ENCODE results near the gene ARHGAP26. TPM values are rescaled to one million over a fixed set of nuclear protein-coding genes. Genes with fewer than 3 reads are reported as not detected.

Gene ARHGAP26
- total RNA-seq, 1 donor from 2014 or later = 20.1 TPM

GRCh38 chr5:142782976-142783530 is 12.9 kb downstream of the ARHGAP26 start:
- peaks cover 7% of the 10 kb centered on the region for H3K9me3 Mint-ChIP-seq (ENCODE audit: unreplicated experiment)

GRCh38 chr5:142783601-142784341 is 13.6 kb downstream of the ARHGAP26 start:
- peak; percentile 74 for DNase-seq
- Mint-ChIP-seq H3K27ac (ENCODE audit: unreplicated experiment) (peak overlapping the region; percentile 82), H3K4me1 (ENCODE audit: low read depth, unreplicated experiment) (peaks cover 40% of the 10 kb centered on the region), H3K27me3 (ENCODE audit: unreplicated experiment) (peaks cover 6% of the 10 kb centered on the region), H3K36me3 (ENCODE audit: unreplicated experiment) (no peaks in the 10 kb centered on the region), H3K9me3 (ENCODE audit: unreplicated experiment) (peaks cover 7% of the 10 kb centered on the region), H3K4me3 (ENCODE audit: unreplicated experiment) (peak overlapping the region; percentile 71)
- peak; percentile 3 for TF ChIP-seq CTCF (IDR thresholded peaks at IDR 0.05; ENCODE audit: partially characterized antibody, unreplicated experiment)

More at GRCh38 chr5:142782976-142783530, 12.9 kb downstream of the ARHGAP26 start:
- Mint-ChIP-seq H3K4me1 (ENCODE audit: low read depth, unreplicated experiment) (peaks cover 45% of the 10 kb centered on the region), H3K27me3 (ENCODE audit: unreplicated experiment) (peaks cover 6% of the 10 kb centered on the region), H3K36me3 (ENCODE audit: unreplicated experiment) (no peaks in the 10 kb centered on the region), H3K4me3 (ENCODE audit: unreplicated experiment) (peak overlapping the region; percentile 43), H3K27ac (ENCODE audit: unreplicated experiment) (no peak overlapping the region)
- no peak for TF ChIP-seq CTCF (IDR thresholded peaks at IDR 0.05; ENCODE audit: partially characterized antibody, unreplicated experiment)
- DNase-seq = no peak

- peaks cover 6% of the 10 kb centered on the region for H3K27me3 Mint-ChIP-seq (ENCODE audit: unreplicated experiment)
- H3K4me3 Mint-ChIP-seq (ENCODE audit: unreplicated experiment) = no peak overlapping the region
- H3K27ac Mint-ChIP-seq (ENCODE audit: unreplicated experiment) = peak overlapping the region; percentile 82
- H3K4me1 Mint-ChIP-seq (ENCODE audit: low read depth, unreplicated experiment) = peaks cover 33% of the 10 kb centered on the region
- DNase-seq = no peak
- H3K9me3 Mint-ChIP-seq (ENCODE audit: unreplicated experiment) = peaks cover 7% of the 10 kb centered on the region
- no peaks in the 10 kb centered on the region for H3K36me3 Mint-ChIP-seq (ENCODE audit: unreplicated experiment)
- TF ChIP-seq CTCF (IDR thresholded peaks at IDR 0.05; ENCODE audit: partially characterized antibody, unreplicated experiment) = no peak
Measured at GRCh38 chr5:142784401-142784955, 14.3 kb downstream of the ARHGAP26 start.

GRCh38 chr5:142785206-142785605 is 15.0 kb downstream of the ARHGAP26 start:
- Mint-ChIP-seq H3K27me3 (ENCODE audit: unreplicated experiment) (peaks cover 6% of the 10 kb centered on the region), H3K4me3 (ENCODE audit: unreplicated experiment) (no peak overlapping the region), H3K36me3 (ENCODE audit: unreplicated experiment) (no peaks in the 10 kb centered on the region), H3K27ac (ENCODE audit: unreplicated experiment) (no peak overlapping the region), H3K9me3 (ENCODE audit: unreplicated experiment) (peaks cover 7% of the 10 kb centered on the region), H3K4me1 (ENCODE audit: low read depth, unreplicated experiment) (peaks cover 30% of the 10 kb centered on the region)
- no peak for TF ChIP-seq CTCF (IDR thresholded peaks at IDR 0.05; ENCODE audit: partially characterized antibody, unreplicated experiment)
- DNase-seq = no peak

GRCh38 chr5:142789206-142789605 is 19.0 kb downstream of the ARHGAP26 start:
- DNase-seq = no peak
- H3K36me3 Mint-ChIP-seq (ENCODE audit: unreplicated experiment) = no peaks in the 10 kb centered on the region
- H3K27ac Mint-ChIP-seq (ENCODE audit: unreplicated experiment) = no peak overlapping the region
- peaks cover 9% of the 10 kb centered on the region for H3K4me1 Mint-ChIP-seq (ENCODE audit: low read depth, unreplicated experiment)
- no peaks in the 10 kb centered on the region for H3K9me3 Mint-ChIP-seq (ENCODE audit: unreplicated experiment)
- no peak overlapping the region for H3K4me3 Mint-ChIP-seq (ENCODE audit: unreplicated experiment)
- no peaks in the 10 kb centered on the region for H3K27me3 Mint-ChIP-seq (ENCODE audit: unreplicated experiment)
- no peak for TF ChIP-seq CTCF (IDR thresholded peaks at IDR 0.05; ENCODE audit: partially characterized antibody, unreplicated experiment)

Data from glutamatergic neuron (in vitro differentiated cells).